WTC11 (cell line): ENCODE measurements around the gene ANKRD53. TPM values are rescaled to one million over a fixed set of nuclear protein-coding genes. Genes with fewer than 3 reads are reported as not detected.

ENCODE experiments used
- ATAC-seq: fragments of 200-7000 bp; cut with Tn5 transposase; 2 replicates; pipeline ENCODE4 v1.10.0; 2021; ENCODE audit warnings: mild to moderate bottlenecking, moderate library complexity
- CTCF ChIA-PET: fragments of 300-600 bp; sonication (Branson Sonifier 250); formaldehyde crosslinking; loops from one replicate; lab custom pipeline; 2021; ENCODE audit warnings: antibody characterized with exemption; lab: Charles Lee
- POLR2A ChIA-PET: fragments of 350-600 bp; sonication (Branson Sonifier 250); formaldehyde crosslinking; loops from one replicate; lab custom pipeline; 2021; ENCODE audit warnings: antibody characterized with exemption; lab: Charles Lee
- DNase-seq: peaks from one replicate; pipeline ENCODE4 v3.0.0; 2021; ENCODE audit warnings: low spot score
- H3K27ac Mint-ChIP-seq: 2 replicates; pipeline ENCODE4 v1.8.0; 2021; ENCODE audit warnings: mixed read lengths
- H3K27me3 Mint-ChIP-seq: 2 replicates; pipeline ENCODE4 v1.8.0; 2021; ENCODE audit warnings: low read depth, mild to moderate bottlenecking, moderate library complexity, mixed read lengths
- H3K36me3 Mint-ChIP-seq: 2 replicates; pipeline ENCODE4 v1.8.0; 2021; ENCODE audit warnings: mixed read lengths
- H3K4me1 Mint-ChIP-seq: 2 replicates; pipeline ENCODE4 v1.8.0; 2022; ENCODE audit warnings: mixed read lengths
- H3K4me3 Mint-ChIP-seq: 2 replicates; pipeline ENCODE4 v1.8.0; 2021; ENCODE audit warnings: mild to moderate bottlenecking, moderate library complexity, mixed read lengths
- H3K9me3 Mint-ChIP-seq: 2 replicates; pipeline ENCODE4 v1.8.0; 2021; ENCODE audit warnings: mixed read lengths
- ESRRA ChIP-seq: sonication (generic); formaldehyde crosslinking; IDR thresholded peaks from 2 replicates; pipeline ENCODE4 v1.8.1; 2022; ENCODE audit warnings: mild to moderate bottlenecking, missing genetic modification reagents, borderline replicate concordance
- FOXP1 ChIP-seq: sonication (generic); formaldehyde crosslinking; IDR thresholded peaks from 2 replicates; pipeline ENCODE4 v1.8.0; 2022; ENCODE audit warnings: missing genetic modification reagents, mild to moderate bottlenecking, moderate library complexity, borderline replicate concordance
- IRF2 ChIP-seq: sonication (generic); formaldehyde crosslinking; IDR thresholded peaks from 2 replicates; pipeline ENCODE4 v1.8.0; 2022; ENCODE audit warnings: low read depth, missing genetic modification reagents, borderline replicate concordance
- JUN ChIP-seq: sonication (generic); formaldehyde crosslinking; IDR thresholded peaks from 2 replicates; pipeline ENCODE4 v1.8.0; 2023; ENCODE audit warnings: mild to moderate bottlenecking, missing genetic modification reagents
- RORB ChIP-seq: fragments of 250-450 bp; sonication (Bioruptor Pico); IDR thresholded peaks from 2 replicates; pipeline ENCODE4 v1.9.0; 2021; ENCODE audit warnings: mild to moderate bottlenecking
- SMAD4 ChIP-seq: sonication (generic); formaldehyde crosslinking; IDR thresholded peaks from 2 replicates; pipeline ENCODE4 v1.8.0; 2022; ENCODE audit warnings: mild to moderate bottlenecking, missing genetic modification reagents
- ZNF317 ChIP-seq: sonication (generic); formaldehyde crosslinking; IDR thresholded peaks from 2 replicates; pipeline ENCODE4 v1.8.1; 2023; ENCODE audit warnings: low read depth, mild to moderate bottlenecking, moderate library complexity, missing genetic modification reagents, borderline replicate concordance
- ZNF423 ChIP-seq: fragments of 250-450 bp; sonication (Bioruptor Pico); IDR thresholded peaks from 2 replicates; pipeline ENCODE4 v2.1.2; 2022; ENCODE audit warnings: mild to moderate bottlenecking, moderate library complexity
- total RNA-seq: library from RNA; stranded (reverse); gene quantifications from 3 replicates; pipeline ENCODE4 v1.2.3, GENCODE V29; 2021
- TF ChIP-seq, protein P1 (sequence below): sonication (generic); formaldehyde crosslinking; IDR thresholded peaks from 2 replicates; pipeline ENCODE4 v1.8.0; 2023; ENCODE audit warnings: mild to moderate bottlenecking, missing genetic modification reagents
- TF ChIP-seq, protein P2 (sequence below): fragments of 250-450 bp; sonication (Bioruptor Pico); IDR thresholded peaks from 2 replicates; pipeline ENCODE4 v1.9.0; 2021; ENCODE audit warnings: mild to moderate bottlenecking, borderline replicate concordance
- TF ChIP-seq, protein P3 (sequence below): sonication (generic); formaldehyde crosslinking; IDR thresholded peaks from 2 replicates; pipeline ENCODE4 v1.8.0; 2023; ENCODE audit warnings: missing genetic modification reagents
- TF ChIP-seq, protein P4 (sequence below): fragments of 250-450 bp; sonication (Bioruptor Pico); IDR thresholded peaks from 2 replicates; pipeline ENCODE4 v1.9.0; 2021; ENCODE audit warnings: moderate library complexity, mild to moderate bottlenecking, inconsistent platforms, borderline replicate concordance
- TF ChIP-seq, protein P5 (sequence below): fragments of 250-450 bp; sonication (Bioruptor Pico); IDR thresholded peaks from 2 replicates; pipeline ENCODE4 v1.8.0; 2021; ENCODE audit warnings: mild to moderate bottlenecking
- TF ChIP-seq, protein P6 (sequence below): sonication (generic); formaldehyde crosslinking; IDR thresholded peaks from 2 replicates; pipeline ENCODE4 v1.8.0; 2022; ENCODE audit warnings: mild to moderate bottlenecking, missing genetic modification reagents
- TF ChIP-seq, protein P7 (sequence below): sonication (generic); formaldehyde crosslinking; IDR thresholded peaks from 2 replicates; pipeline ENCODE4 v1.8.1; 2022; ENCODE audit warnings: mild to moderate bottlenecking, moderate library complexity, missing genetic modification reagents
- TF ChIP-seq, protein P8 (sequence below): sonication (generic); formaldehyde crosslinking; IDR thresholded peaks from 2 replicates; pipeline ENCODE4 v1.8.1; 2022; ENCODE audit warnings: low read depth, mild to moderate bottlenecking, moderate library complexity, missing genetic modification reagents, borderline replicate concordance
- TF ChIP-seq, protein P9 (sequence below): sonication (generic); formaldehyde crosslinking; IDR thresholded peaks from 2 replicates; pipeline ENCODE4 v1.8.1; 2023; ENCODE audit warnings: mild to moderate bottlenecking, missing genetic modification reagents
- TF ChIP-seq, protein P10 (sequence below): sonication (generic); formaldehyde crosslinking; IDR thresholded peaks from 2 replicates; pipeline ENCODE4 v1.8.1; 2023; ENCODE audit warnings: mild to moderate bottlenecking, missing genetic modification reagents

ANKRD53 gene
- total RNA-seq, 1 experiment from 2014 or later, result 0.81 TPM

DNA sequence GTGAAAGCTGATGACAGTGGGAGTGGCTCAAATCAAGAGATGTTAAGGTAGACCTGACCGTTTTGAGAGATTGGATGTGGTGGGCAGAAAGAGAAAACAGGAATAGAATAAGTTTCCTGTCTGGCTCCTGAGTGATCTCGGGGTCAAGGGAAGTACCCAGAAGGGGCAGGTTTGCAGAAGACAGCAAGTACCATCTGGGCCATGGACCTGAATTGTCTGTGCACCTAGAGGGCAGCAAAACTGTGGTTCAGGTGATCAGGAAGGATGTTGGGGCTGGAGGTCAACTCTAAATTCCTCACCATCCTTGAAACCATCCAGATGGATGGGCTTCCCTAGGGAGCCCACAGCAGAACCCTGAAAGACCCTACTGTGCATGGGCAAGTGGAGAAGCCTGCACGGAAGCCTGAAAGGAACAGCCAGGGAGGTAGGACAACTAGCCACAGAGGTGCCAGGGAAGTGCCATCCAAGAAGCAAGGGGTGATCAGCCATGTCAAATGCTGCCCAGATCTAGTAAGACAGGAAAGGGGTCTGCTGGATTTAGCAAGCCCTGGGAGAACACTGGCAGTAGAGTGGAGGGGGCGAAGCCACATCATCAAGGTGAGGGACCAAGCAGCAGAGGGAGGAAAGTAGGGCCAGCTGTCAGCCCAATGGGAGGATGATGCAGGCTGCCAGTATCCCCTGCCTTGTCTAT, 8.2 kb downstream of the ANKRD53 start (continued):
- TF ChIP-seq, protein P1, sequence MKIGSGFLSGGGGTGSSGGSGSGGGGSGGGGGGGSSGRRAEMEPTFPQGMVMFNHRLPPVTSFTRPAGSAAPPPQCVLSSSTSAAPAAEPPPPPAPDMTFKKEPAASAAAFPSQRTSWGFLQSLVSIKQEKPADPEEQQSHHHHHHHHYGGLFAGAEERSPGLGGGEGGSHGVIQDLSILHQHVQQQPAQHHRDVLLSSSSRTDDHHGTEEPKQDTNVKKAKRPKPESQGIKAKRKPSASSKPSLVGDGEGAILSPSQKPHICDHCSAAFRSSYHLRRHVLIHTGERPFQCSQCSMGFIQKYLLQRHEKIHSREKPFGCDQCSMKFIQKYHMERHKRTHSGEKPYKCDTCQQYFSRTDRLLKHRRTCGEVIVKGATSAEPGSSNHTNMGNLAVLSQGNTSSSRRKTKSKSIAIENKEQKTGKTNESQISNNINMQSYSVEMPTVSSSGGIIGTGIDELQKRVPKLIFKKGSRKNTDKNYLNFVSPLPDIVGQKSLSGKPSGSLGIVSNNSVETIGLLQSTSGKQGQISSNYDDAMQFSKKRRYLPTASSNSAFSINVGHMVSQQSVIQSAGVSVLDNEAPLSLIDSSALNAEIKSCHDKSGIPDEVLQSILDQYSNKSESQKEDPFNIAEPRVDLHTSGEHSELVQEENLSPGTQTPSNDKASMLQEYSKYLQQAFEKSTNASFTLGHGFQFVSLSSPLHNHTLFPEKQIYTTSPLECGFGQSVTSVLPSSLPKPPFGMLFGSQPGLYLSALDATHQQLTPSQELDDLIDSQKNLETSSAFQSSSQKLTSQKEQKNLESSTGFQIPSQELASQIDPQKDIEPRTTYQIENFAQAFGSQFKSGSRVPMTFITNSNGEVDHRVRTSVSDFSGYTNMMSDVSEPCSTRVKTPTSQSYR, result no peak
- TF ChIP-seq, protein P2, sequence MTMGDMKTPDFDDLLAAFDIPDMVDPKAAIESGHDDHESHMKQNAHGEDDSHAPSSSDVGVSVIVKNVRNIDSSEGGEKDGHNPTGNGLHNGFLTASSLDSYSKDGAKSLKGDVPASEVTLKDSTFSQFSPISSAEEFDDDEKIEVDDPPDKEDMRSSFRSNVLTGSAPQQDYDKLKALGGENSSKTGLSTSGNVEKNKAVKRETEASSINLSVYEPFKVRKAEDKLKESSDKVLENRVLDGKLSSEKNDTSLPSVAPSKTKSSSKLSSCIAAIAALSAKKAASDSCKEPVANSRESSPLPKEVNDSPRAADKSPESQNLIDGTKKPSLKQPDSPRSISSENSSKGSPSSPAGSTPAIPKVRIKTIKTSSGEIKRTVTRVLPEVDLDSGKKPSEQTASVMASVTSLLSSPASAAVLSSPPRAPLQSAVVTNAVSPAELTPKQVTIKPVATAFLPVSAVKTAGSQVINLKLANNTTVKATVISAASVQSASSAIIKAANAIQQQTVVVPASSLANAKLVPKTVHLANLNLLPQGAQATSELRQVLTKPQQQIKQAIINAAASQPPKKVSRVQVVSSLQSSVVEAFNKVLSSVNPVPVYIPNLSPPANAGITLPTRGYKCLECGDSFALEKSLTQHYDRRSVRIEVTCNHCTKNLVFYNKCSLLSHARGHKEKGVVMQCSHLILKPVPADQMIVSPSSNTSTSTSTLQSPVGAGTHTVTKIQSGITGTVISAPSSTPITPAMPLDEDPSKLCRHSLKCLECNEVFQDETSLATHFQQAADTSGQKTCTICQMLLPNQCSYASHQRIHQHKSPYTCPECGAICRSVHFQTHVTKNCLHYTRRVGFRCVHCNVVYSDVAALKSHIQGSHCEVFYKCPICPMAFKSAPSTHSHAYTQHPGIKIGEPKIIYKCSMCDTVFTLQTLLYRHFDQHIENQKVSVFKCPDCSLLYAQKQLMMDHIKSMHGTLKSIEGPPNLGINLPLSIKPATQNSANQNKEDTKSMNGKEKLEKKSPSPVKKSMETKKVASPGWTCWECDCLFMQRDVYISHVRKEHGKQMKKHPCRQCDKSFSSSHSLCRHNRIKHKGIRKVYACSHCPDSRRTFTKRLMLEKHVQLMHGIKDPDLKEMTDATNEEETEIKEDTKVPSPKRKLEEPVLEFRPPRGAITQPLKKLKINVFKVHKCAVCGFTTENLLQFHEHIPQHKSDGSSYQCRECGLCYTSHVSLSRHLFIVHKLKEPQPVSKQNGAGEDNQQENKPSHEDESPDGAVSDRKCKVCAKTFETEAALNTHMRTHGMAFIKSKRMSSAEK (CRISPR knock-in tag), result no peak
- no peak for TF ChIP-seq ZNF317
- TF ChIP-seq, protein P3, sequence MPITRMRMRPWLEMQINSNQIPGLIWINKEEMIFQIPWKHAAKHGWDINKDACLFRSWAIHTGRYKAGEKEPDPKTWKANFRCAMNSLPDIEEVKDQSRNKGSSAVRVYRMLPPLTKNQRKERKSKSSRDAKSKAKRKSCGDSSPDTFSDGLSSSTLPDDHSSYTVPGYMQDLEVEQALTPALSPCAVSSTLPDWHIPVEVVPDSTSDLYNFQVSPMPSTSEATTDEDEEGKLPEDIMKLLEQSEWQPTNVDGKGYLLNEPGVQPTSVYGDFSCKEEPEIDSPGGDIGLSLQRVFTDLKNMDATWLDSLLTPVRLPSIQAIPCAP (CRISPR knock-in tag), result no peak
- no peak for TF ChIP-seq JUN
- TF ChIP-seq, protein P4, sequence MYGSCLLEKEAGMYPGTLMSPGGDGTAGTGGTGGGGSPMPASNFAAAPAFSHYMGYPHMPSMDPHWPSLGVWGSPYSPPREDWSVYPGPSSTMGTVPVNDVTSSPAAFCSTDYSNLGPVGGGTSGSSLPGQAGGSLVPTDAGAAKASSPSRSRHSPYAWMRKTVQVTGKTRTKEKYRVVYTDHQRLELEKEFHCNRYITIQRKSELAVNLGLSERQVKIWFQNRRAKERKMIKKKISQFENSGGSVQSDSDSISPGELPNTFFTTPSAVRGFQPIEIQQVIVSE (CRISPR knock-in tag), result no peak
- no peak for TF ChIP-seq SMAD4 (CRISPR knock-in tag)
- TF ChIP-seq FOXP1 (CRISPR knock-in tag), result no peak
- TF ChIP-seq, protein P5, sequence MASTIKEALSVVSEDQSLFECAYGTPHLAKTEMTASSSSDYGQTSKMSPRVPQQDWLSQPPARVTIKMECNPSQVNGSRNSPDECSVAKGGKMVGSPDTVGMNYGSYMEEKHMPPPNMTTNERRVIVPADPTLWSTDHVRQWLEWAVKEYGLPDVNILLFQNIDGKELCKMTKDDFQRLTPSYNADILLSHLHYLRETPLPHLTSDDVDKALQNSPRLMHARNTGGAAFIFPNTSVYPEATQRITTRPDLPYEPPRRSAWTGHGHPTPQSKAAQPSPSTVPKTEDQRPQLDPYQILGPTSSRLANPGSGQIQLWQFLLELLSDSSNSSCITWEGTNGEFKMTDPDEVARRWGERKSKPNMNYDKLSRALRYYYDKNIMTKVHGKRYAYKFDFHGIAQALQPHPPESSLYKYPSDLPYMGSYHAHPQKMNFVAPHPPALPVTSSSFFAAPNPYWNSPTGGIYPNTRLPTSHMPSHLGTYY (CRISPR knock-in tag), result no peak
- TF ChIP-seq, protein P6, sequence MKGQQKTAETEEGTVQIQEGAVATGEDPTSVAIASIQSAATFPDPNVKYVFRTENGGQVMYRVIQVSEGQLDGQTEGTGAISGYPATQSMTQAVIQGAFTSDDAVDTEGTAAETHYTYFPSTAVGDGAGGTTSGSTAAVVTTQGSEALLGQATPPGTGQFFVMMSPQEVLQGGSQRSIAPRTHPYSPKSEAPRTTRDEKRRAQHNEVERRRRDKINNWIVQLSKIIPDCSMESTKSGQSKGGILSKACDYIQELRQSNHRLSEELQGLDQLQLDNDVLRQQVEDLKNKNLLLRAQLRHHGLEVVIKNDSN (CRISPR knock-in tag), result no peak
- TF ChIP-seq IRF2 (CRISPR knock-in tag), result no peak
- TF ChIP-seq ESRRA (CRISPR knock-in tag), result no peak
- TF ChIP-seq, protein P7, sequence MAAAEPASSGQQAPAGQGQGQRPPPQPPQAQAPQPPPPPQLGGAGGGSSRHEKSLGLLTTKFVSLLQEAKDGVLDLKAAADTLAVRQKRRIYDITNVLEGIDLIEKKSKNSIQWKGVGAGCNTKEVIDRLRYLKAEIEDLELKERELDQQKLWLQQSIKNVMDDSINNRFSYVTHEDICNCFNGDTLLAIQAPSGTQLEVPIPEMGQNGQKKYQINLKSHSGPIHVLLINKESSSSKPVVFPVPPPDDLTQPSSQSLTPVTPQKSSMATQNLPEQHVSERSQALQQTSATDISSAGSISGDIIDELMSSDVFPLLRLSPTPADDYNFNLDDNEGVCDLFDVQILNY (CRISPR knock-in tag), result no peak
- TF ChIP-seq, all 79 proteins: peak for 0

DNA sequence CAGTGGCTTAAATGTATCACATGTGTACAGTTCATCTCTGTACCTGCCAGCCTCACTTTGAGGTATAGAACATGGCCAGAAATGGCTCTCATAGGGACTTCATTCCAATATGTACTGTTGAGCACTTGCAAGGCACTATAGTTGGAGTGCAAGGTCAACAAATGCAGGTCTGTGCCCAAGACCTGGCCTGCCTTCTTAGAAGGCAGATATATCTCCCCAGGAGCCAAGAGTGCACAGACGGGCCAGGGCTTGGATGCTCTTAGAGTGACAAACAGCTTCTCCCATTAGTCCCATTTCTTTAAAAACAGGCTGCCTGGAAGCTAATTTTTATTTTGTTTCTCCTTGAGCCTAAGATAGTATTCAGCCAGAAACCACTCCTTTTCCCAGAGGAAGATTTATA, 9.0 kb downstream of the ANKRD53 start:
- CTCF ChIA-PET, result no interaction called here
- H3K36me3 Mint-ChIP-seq, result peaks cover 16% of the 10 kb centered on the region
- TF ChIP-seq, protein P8, sequence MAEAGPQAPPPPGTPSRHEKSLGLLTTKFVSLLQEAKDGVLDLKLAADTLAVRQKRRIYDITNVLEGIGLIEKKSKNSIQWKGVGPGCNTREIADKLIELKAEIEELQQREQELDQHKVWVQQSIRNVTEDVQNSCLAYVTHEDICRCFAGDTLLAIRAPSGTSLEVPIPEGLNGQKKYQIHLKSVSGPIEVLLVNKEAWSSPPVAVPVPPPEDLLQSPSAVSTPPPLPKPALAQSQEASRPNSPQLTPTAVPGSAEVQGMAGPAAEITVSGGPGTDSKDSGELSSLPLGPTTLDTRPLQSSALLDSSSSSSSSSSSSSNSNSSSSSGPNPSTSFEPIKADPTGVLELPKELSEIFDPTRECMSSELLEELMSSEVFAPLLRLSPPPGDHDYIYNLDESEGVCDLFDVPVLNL (CRISPR knock-in tag), result no peak
- TF ChIP-seq ZNF423 (no peak), ESRRA (CRISPR knock-in tag) (no peak), RORB (CRISPR knock-in tag) (no peak)
- TF ChIP-seq, protein P9, sequence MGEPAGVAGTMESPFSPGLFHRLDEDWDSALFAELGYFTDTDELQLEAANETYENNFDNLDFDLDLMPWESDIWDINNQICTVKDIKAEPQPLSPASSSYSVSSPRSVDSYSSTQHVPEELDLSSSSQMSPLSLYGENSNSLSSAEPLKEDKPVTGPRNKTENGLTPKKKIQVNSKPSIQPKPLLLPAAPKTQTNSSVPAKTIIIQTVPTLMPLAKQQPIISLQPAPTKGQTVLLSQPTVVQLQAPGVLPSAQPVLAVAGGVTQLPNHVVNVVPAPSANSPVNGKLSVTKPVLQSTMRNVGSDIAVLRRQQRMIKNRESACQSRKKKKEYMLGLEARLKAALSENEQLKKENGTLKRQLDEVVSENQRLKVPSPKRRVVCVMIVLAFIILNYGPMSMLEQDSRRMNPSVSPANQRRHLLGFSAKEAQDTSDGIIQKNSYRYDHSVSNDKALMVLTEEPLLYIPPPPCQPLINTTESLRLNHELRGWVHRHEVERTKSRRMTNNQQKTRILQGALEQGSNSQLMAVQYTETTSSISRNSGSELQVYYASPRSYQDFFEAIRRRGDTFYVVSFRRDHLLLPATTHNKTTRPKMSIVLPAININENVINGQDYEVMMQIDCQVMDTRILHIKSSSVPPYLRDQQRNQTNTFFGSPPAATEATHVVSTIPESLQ (CRISPR knock-in tag), result no peak
- TF ChIP-seq, protein P10, sequence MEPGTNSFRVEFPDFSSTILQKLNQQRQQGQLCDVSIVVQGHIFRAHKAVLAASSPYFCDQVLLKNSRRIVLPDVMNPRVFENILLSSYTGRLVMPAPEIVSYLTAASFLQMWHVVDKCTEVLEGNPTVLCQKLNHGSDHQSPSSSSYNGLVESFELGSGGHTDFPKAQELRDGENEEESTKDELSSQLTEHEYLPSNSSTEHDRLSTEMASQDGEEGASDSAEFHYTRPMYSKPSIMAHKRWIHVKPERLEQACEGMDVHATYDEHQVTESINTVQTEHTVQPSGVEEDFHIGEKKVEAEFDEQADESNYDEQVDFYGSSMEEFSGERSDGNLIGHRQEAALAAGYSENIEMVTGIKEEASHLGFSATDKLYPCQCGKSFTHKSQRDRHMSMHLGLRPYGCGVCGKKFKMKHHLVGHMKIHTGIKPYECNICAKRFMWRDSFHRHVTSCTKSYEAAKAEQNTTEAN (CRISPR knock-in tag), result no peak

More for the DNA sequence above, 9.0 kb downstream of the ANKRD53 start:
- Mint-ChIP-seq H3K4me1 (peaks cover 5% of the 10 kb centered on the region), H3K27me3 (peaks cover 9% of the 10 kb centered on the region; the same call in 1 of the 2 replicates), H3K4me3 (no peak overlapping the region), H3K9me3 (no peaks in the 10 kb centered on the region), H3K27ac (no peak overlapping the region)
- POLR2A ChIA-PET, result no interaction called here
- DNase-seq (no peak), ATAC-seq (no peak)
